AG10803 (cell line): ENCODE data around the gene MSH5.

Source experiments
- DNase-seq: peaks from one replicate; pipeline ENCODE4 v3.0.0; 2010; ENCODE audit warnings: low read depth
- H3K4me3 ChIP-seq: 2 replicates; pipeline ENCODE4 v1.5.1; 2011; ENCODE audit warnings: mild to moderate bottlenecking, low read length, control low read depth
- TF ChIP-seq, protein P1 (sequence below): conservative IDR thresholded peaks from 2 replicates; pipeline ENCODE4 v1.5.1; 2011; ENCODE audit warnings: mild to moderate bottlenecking, low read length, control low read depth, inconsistent platforms

MSH5 gene

DNA sequence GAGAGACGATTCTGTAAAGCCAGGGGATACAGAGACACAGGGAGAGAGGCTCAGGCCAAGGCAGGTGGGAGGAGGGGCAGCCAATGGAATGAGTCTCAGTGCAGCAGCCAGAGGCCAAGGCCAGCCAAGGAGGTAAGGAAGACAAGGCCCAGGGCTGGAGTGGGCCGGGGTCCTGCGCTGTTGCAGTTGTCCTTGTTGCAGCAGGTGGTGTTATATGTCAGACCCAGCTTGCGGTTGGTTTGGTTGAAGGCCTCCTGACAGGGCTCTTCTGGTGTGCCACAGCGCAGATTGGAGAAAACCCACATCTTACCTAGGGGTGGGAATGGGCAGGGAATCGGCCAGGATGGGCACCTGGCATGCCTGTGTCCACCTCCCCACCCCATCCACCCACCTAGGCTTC, 20.8 kb upstream of the MSH5 start:
- TF ChIP-seq, protein P1, sequence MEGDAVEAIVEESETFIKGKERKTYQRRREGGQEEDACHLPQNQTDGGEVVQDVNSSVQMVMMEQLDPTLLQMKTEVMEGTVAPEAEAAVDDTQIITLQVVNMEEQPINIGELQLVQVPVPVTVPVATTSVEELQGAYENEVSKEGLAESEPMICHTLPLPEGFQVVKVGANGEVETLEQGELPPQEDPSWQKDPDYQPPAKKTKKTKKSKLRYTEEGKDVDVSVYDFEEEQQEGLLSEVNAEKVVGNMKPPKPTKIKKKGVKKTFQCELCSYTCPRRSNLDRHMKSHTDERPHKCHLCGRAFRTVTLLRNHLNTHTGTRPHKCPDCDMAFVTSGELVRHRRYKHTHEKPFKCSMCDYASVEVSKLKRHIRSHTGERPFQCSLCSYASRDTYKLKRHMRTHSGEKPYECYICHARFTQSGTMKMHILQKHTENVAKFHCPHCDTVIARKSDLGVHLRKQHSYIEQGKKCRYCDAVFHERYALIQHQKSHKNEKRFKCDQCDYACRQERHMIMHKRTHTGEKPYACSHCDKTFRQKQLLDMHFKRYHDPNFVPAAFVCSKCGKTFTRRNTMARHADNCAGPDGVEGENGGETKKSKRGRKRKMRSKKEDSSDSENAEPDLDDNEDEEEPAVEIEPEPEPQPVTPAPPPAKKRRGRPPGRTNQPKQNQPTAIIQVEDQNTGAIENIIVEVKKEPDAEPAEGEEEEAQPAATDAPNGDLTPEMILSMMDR, result no peak
- DNase-seq, result no peak
- H3K4me3 ChIP-seq, result no peak overlapping the region

DNA sequence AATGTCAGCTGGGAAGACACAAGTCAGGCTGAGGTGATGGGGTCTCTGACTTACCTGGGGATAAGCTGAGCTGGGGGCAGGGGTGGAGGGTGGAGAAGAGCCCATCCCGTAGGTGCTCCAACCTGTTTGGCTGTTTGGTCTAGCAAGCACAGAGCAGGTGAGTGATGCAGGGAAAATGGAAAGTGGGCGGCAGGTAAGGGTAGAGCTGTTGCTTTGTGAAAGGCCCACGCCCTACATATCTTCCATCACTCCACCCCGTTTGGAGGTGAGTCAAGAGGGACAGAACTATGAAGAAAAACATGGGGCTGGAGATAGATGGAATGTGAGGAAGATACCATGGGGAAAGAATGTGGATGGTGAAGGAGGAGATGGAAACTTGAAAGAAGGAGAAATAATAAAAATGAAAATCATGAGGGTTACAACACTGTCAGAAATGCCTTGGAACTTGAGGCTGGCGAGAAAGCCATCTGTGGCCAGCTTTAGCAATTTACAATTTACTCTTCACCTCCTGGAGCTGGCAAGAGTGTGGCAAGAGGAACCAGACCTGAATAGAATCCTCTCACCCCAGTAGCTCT, 19.5 kb upstream of the MSH5 start:
- peak; percentile 42 for DNase-seq
- H3K4me3 ChIP-seq, result no peak overlapping the region
- TF ChIP-seq, protein P1, result no peak

DNA sequence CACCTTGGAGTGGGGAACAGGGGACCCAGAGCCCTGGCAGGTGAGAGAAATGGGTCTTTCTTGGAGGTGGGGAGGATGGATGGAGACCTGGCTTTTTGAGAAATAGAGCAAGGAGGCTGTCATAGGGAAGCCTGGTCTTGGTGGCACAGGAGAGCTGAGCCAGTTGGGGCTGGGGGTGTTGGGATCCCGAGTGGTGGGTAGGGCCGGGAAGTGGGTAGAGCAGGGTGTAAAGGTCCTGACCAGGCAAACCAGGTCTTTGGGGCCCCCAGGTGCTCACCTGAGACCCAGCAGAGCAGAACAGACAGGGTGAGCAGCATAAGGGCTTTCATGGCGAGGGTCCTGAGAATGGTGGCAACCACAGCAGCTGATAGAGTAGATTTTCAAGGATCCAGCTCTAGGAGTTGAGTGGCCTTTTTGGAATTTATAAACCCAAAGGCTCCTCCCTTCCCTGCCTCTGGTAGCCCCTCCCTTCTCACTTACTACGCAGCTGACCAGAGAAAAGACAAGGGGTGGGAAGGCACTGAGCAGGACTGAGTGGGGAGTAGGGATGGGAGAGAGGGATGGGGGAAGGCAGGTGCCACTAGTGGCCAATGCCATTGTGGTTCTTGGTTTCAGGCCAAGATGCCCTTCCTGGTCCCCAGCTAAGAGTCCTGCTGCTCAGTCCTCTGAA, 18.3 kb upstream of the MSH5 start, which contains the start of gene LY6G6C:
Gene LY6G6C (minus strand): TSS at position 396 of the 670 bp plus-strand sequence. CDS start 67 bp downstream, at position 329.
- TF ChIP-seq, protein P1, result no peak

DNA sequence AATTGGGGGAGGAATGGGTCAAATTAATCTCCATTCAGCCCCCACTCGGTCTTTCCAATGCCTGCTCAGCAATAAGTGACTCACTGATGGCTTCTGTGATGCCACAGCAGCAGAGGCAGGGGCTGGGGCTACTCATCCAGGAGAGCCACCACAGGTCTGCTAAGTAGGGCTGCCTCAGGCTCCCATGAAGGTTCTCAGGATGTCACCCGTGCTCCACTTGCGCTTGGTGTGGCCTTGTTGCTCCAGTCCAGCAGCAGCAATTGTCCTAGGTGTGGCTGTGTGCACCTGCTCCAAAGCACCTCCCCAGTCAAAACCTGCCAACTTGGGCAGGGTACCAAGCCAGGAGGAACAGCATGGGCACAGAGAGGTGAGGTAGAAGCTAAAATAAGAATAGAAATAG, 17.6 kb upstream of the MSH5 start:
- TF ChIP-seq, protein P1, result no peak
- no peak overlapping the region for H3K4me3 ChIP-seq
- DNase-seq, result no peak

More for the DNA sequence above, 18.3 kb upstream of the MSH5 start, which contains the start of gene LY6G6C:
- no peak within 1 kb of the TSS for H3K4me3 ChIP-seq
- DNase-seq, result no peak

DNA sequence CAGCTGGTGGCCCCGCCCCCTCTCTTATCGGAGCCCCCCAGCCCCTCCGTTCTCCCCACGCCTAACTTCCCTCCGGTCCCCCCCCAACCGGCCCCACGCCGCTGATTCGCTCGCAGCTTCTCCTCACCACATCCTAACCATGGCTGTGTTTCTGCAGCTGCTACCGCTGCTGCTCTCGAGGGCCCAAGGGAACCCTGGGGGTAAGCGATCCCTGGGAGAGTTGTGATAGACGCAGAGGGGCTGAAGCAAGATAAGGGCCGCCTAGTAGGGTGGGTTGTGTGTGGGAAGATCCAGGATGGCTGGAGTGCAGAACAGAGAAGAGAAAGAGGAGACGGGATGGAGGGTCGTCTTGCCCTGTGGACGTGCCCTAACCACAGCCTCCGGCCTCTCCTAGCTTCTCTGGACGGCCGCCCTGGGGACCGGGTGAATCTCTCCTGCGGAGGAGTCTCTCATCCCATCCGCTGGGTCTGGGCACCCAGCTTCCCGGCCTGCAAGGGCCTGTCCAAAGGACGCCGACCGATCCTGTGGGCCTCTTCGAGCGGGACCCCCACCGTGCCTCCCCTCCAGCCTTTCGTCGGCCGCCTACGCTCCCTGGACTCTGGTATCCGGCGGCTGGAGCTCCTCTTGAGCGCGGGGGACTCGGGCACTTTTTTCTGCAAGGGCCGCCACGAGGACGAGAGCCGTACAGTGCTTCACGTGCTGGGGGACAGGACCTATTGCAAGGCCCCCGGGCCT, 16.4 kb upstream of the MSH5 start, which contains the start of gene MPIG6B:
Gene MPIG6B (plus strand): TSS at position 129 of the 735 bp plus-strand sequence. CDS start 11 bp downstream, at position 140.
- no peak within 1 kb of the TSS for H3K4me3 ChIP-seq
- no peak for DNase-seq
- TF ChIP-seq, protein P1, result no peak

DNA sequence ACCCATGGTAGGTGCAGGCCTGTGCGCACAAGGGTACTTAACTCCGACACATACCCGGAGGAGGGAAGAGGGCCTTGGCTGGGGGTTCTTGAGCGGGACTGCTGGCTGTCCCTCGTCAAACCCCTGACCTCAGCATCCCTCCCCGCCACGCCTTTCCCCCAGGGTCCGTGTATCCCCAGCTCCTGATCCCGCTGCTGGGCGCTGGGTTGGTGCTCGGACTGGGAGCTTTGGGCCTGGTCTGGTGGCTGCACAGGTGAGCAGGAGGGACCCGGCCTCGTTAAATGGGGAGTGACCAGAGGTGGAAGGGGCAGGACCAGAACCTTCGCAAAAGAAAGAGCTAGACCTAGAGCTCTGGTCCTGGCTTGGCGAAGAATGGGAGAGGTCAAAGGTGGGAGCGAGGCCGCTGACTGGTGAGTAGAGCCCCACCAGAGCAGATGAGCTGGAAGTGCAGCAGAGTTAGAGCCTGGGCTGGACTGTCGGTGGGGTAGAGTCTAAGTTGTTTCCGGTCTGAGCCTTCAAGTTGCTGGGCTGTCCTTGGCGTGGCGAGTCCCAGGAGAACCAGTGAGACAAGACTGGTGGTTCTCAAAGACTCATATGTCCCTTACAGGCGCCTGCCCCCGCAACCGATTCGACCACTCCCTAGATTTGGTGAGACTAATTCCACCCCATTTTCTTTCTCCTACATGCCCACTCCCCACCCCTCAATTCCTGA, 15.7 kb upstream of the MSH5 start:
- H3K4me3 ChIP-seq, result no peak overlapping the region
- TF ChIP-seq, protein P1, result no peak
- DNase-seq, result no peak
